Stomach (tissue), 9 donors: ENCODE measurements around the gene GTF3C6. TPM values are rescaled to one million over a fixed set of nuclear protein-coding genes. Genes with fewer than 3 reads are reported as not detected.

Source experiments
- DNase-seq, 2 donors: peaks; one replicate each; pipeline versions ENCODE4 v3.0.0 to v3.0.0-alpha.2; 2013 to 2019
- H3K27ac ChIP-seq, 5 donors: fragments of 200-600 bp in 4 of 5; sonication (generic) in 4 of 5; one replicate each; pipeline ENCODE4 v1.5.1; 2013 to 2019; ENCODE audit warnings: mild to moderate bottlenecking in 1 of 5, moderate library complexity in 1 of 5
- H3K27me3 ChIP-seq, 3 donors: fragments of 200-600 bp; sonication (generic); one replicate each; pipeline ENCODE4 v1.5.1; 2017 to 2019; ENCODE audit warnings: mixed run types in 1 of 3
- H3K36me3 ChIP-seq, 4 donors: fragments of 200-600 bp; sonication (generic); 1 replicate in 3 of 4; 2 replicates in 1 of 4; pipeline ENCODE4 v1.5.1; 2016 to 2019
- H3K4me1 ChIP-seq, 4 donors: fragments of 200-600 bp; sonication (generic); one replicate each; pipeline ENCODE4 v1.5.1; 2016 to 2019
- H3K4me3 ChIP-seq, 4 donors: fragments of 200-600 bp; sonication (generic) in 3 of 4; one replicate each; pipeline ENCODE4 v1.5.1; 2016 to 2019; ENCODE audit warnings: mild to moderate bottlenecking in 1 of 4
- H3K9me3 ChIP-seq, 4 donors: fragments of 200-600 bp; sonication (generic); one replicate each; pipeline ENCODE4 v1.5.1; 2016 to 2019
- EP300 ChIP-seq: sonication (generic); formaldehyde crosslinking; IDR thresholded peaks from one replicate; pipeline ENCODE4 v1.6.1; 2017; ENCODE audit warnings: antibody characterized with exemption
- POLR2A ChIP-seq, 4 donors: fragments of 450-650 bp; IDR thresholded peaks; one replicate each; pipeline ENCODE4 v1.6.1; 2016; ENCODE audit warnings: antibody characterized with exemption in 4 of 4, control low read depth in 2 of 4, mild to moderate bottlenecking in 1 of 4, moderate library complexity in 1 of 4
- POLR2AphosphoS5 ChIP-seq, 3 donors: sonication (generic); formaldehyde crosslinking; IDR thresholded peaks; one replicate each; pipeline ENCODE4 v1.6.1; 2016; ENCODE audit warnings: antibody characterized with exemption in 3 of 3
- WGBS, 5 donors: extraction: QIAGEN DNeasy Blood & Tissue Kit in 3 of 5; methylation state at CpG; one replicate each; pipeline versions ENCODE4 v1.1.5 to v1.1.7; 2013 to 2018; 5-methylcytosine and 5-hydroxymethylcytosine counted together
- intact Hi-C: fragments of 100-400 bp; cut with DNase I; formaldehyde crosslinking; loops from one replicate; pipeline ENCODE4 v1.15.1; 2023; ENCODE audit warnings: low total_unique reads
- polyA plus RNA-seq, 3 donors: library from polyadenylated mRNA; stranded (reverse); fragments of 200-250 nt; gene quantifications; one replicate each; pipeline ENCODE4 v1.2.3, GENCODE V29; 2013
- total RNA-seq, 5 donors: library from RNA; depleted of rRNA; stranded (reverse); fragments of >200 nt; gene quantifications; one replicate each; pipeline versions ENCODE4 v1.1.0 to v1.2.3, GENCODE V29; 2014 to 2016
- TF ChIP-seq, protein P1 (sequence below), 7 experiments: fragments of 450-650 bp in 4 of 7; fragments of 200-600 bp in 3 of 7; sonication (generic) in 3 of 7; IDR thresholded peaks; one replicate each; pipeline ENCODE4 v1.5.1; 2016 to 2019; ENCODE audit warnings: antibody characterized with exemption in 7 of 7, control low read depth in 2 of 7, mild to moderate bottlenecking in 1 of 7
- donor health status: healthy with polysubstance abuse.
- donor health status: Bipolar disorder and iron deficiency.
- donor health status: healthy.

The GTF3C6 gene
- total and polyA plus RNA-seq, 8 donors, result 5.5 to 88.8 (median 53.3) TPM

DNA sequence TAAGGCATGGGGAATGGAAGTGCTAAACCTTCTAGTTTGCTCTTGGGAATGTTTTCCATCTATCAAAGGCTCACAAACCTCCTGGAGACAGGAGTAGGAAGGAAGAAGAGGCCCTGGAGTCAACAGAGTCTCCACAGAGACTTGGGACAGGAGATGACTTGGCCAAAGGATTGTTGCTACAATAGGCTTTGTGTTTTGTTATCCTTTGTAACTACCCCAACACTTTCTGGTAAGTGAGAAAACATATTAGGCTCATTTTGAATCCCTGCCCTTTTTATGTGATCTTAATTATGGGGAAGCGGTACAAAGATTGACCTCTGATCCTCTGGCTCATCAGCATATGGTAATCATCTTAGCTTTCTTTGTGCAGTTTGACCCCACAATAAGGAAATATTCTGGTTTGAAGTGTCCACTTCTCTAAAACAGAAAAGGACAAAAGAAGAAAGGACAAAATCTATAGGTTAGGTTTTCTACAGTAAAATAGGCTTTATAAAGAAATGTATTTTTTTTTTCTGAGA, 24.1 kb upstream of the GTF3C6 start:
- no peaks in the 10 kb centered on the region for H3K4me1 ChIP-seq
- DNase-seq, result no peak
- TF ChIP-seq, protein P1, sequence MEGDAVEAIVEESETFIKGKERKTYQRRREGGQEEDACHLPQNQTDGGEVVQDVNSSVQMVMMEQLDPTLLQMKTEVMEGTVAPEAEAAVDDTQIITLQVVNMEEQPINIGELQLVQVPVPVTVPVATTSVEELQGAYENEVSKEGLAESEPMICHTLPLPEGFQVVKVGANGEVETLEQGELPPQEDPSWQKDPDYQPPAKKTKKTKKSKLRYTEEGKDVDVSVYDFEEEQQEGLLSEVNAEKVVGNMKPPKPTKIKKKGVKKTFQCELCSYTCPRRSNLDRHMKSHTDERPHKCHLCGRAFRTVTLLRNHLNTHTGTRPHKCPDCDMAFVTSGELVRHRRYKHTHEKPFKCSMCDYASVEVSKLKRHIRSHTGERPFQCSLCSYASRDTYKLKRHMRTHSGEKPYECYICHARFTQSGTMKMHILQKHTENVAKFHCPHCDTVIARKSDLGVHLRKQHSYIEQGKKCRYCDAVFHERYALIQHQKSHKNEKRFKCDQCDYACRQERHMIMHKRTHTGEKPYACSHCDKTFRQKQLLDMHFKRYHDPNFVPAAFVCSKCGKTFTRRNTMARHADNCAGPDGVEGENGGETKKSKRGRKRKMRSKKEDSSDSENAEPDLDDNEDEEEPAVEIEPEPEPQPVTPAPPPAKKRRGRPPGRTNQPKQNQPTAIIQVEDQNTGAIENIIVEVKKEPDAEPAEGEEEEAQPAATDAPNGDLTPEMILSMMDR (IDR thresholded peaks at IDR 0.05), result no peak
- TF ChIP-seq POLR2AphosphoS5 (IDR thresholded peaks at IDR 0.05) (no peak), EP300 (no peak), POLR2A (IDR thresholded peaks at IDR 0.05) (no peak)
- H3K27ac ChIP-seq, result no peak overlapping the region
- H3K27me3 ChIP-seq, result no peaks in the 10 kb centered on the region
- intact Hi-C loops, result no loop called here
- no peaks in the 10 kb centered on the region for H3K9me3 ChIP-seq
- H3K4me3 ChIP-seq, result no peak overlapping the region
- H3K36me3 ChIP-seq, result no peaks in the 10 kb centered on the region
- 76 to 97% (median 91%) methylated on average over 1 of the region's 1 CpG for WGBS, 5 donors

GRCh38 chr6:110935171-110935570, 23.3 kb upstream of the GTF3C6 start:
- Histone ChIP-seq H3K4me1 (no peaks in the 10 kb centered on the region), H3K9me3 (no peaks in the 10 kb centered on the region), H3K27me3 (no peaks in the 10 kb centered on the region), H3K27ac (no peak overlapping the region), H3K36me3 (no peaks in the 10 kb centered on the region), H3K4me3 (no peak overlapping the region)
- intact Hi-C loops, result no loop called here
- DNase-seq, result no peak
- TF ChIP-seq POLR2A (IDR thresholded peaks at IDR 0.05) (no peak), POLR2AphosphoS5 (IDR thresholded peaks at IDR 0.05) (no peak), EP300 (no peak)
- TF ChIP-seq, protein P1 (IDR thresholded peaks at IDR 0.05), result no peak
- WGBS, 5 donors, result 91 to 94% (median 93%) methylated on average over 6 of the region's 6 CpGs

GRCh38 chr6:110938171-110938570, 20.3 kb upstream of the GTF3C6 start:
- TF ChIP-seq, protein P1 (IDR thresholded peaks at IDR 0.05), result no peak
- TF ChIP-seq EP300 (no peak), POLR2AphosphoS5 (IDR thresholded peaks at IDR 0.05) (no peak)
- 93 to 98% (median 95%) methylated on average over 6 of the region's 6 CpGs for WGBS, 5 donors
- no peaks in the 10 kb centered on the region for H3K27me3 ChIP-seq
- no peaks in the 10 kb centered on the region for H3K36me3 ChIP-seq
- no peak for DNase-seq
- H3K9me3 ChIP-seq, result no peaks in the 10 kb centered on the region
- H3K4me3 ChIP-seq, result no peak overlapping the region
- intact Hi-C loops, result no loop called here
- H3K27ac ChIP-seq, result no peak overlapping the region
- H3K4me1 ChIP-seq, result no peaks in the 10 kb centered on the region

GRCh38 chr6:110939429-110940200, 18.9 kb upstream of the GTF3C6 start:
- H3K27me3 ChIP-seq, result no peaks in the 10 kb centered on the region
- H3K27ac ChIP-seq, result no peak overlapping the region
- H3K9me3 ChIP-seq, result no peaks in the 10 kb centered on the region
- intact Hi-C loops, result loop anchor here (10.0 kb wide), 1 partner anchor 245 kb away; no protein-coding TSS in a partner anchor
- H3K4me3 ChIP-seq, result no peak overlapping the region
- no peaks in the 10 kb centered on the region for H3K4me1 ChIP-seq
- WGBS, 5 donors, result 83 to 87% (median 84%) methylated on average over 8 of the region's 8 CpGs
- no peaks in the 10 kb centered on the region for H3K36me3 ChIP-seq
- TF ChIP-seq EP300 (no peak), POLR2A (IDR thresholded peaks at IDR 0.05) (no peak), POLR2AphosphoS5 (IDR thresholded peaks at IDR 0.05) (no peak)
- TF ChIP-seq, protein P1 (IDR thresholded peaks at IDR 0.05), result no peak
- no peak for DNase-seq
